Measurements from ENCODE around the gene DHX35.

The DHX35 gene

GRCh38 chr20:39067526-39068216, 105.5 kb downstream of the DHX35 start:
- DNase-seq (ENCODE audit: low read depth), result peak; percentile 88
- H3K4me3 ChIP-seq (ENCODE audit: control insufficient read depth, low read depth, low read length), result no peak overlapping the region
- TF ChIP-seq, protein P1, sequence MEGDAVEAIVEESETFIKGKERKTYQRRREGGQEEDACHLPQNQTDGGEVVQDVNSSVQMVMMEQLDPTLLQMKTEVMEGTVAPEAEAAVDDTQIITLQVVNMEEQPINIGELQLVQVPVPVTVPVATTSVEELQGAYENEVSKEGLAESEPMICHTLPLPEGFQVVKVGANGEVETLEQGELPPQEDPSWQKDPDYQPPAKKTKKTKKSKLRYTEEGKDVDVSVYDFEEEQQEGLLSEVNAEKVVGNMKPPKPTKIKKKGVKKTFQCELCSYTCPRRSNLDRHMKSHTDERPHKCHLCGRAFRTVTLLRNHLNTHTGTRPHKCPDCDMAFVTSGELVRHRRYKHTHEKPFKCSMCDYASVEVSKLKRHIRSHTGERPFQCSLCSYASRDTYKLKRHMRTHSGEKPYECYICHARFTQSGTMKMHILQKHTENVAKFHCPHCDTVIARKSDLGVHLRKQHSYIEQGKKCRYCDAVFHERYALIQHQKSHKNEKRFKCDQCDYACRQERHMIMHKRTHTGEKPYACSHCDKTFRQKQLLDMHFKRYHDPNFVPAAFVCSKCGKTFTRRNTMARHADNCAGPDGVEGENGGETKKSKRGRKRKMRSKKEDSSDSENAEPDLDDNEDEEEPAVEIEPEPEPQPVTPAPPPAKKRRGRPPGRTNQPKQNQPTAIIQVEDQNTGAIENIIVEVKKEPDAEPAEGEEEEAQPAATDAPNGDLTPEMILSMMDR (conservative IDR thresholded peaks at IDR 0.05; ENCODE audit: control insufficient read depth, insufficient read depth, low read depth, low read length), result no peak

DNA sequence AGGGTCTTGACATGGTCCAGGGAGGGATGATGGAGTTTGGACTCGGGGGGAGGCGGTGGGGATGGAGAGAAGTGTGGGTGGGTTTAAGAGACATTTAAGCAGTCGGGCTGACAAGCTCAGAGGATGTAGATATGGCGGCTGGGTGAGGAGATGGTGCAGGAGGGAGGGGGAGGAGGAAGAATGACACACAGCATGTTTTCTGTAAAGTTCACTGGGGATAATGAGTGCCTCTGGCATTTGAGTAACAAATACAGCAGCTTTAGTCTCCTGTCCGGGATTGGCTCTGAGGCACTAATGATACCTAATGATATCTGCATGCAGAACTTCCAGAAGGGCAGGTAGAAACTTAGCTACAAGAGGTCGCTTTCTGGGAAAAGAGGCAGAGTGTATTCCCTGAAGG, 107.8 kb downstream of the DHX35 start:
- peak; percentile 7 for DNase-seq (ENCODE audit: low read depth)
- TF ChIP-seq, protein P1 (conservative IDR thresholded peaks at IDR 0.05; ENCODE audit: control insufficient read depth, insufficient read depth, low read depth, low read length), result no peak
- H3K4me3 ChIP-seq (ENCODE audit: control insufficient read depth, low read depth, low read length), result no peak overlapping the region

GRCh38 chr20:39070484-39071231, 108.5 kb downstream of the DHX35 start:
- DNase-seq (ENCODE audit: low read depth), result peak; percentile 63
- no peak overlapping the region for H3K4me3 ChIP-seq (ENCODE audit: control insufficient read depth, low read depth, low read length)
- TF ChIP-seq, protein P1 (conservative IDR thresholded peaks at IDR 0.05; ENCODE audit: control insufficient read depth, insufficient read depth, low read depth, low read length), result no peak

DNA sequence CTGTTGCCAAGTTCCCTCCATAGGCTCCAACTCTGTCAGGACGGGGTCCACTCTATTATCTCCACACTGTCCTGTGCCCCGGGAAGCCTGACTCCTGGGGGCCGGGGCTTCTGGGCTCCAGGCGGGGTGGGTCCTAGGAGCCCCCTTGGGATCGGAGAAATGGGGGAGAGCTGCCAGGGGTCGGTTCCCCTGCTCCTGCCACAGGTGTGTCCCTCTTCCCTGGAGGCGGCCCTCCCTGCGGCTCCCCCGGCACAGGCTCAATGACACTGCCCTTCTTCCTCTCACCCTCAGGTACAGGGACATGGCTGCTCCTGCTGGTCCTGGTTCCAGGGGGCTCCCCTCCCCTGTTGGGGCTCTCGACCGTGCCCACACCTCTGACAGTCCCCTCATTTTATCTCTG, 110.0 kb downstream of the DHX35 start:
- TF ChIP-seq, protein P1 (conservative IDR thresholded peaks at IDR 0.05; ENCODE audit: control insufficient read depth, insufficient read depth, low read depth, low read length), result no peak
- no peak overlapping the region for H3K4me3 ChIP-seq (ENCODE audit: control insufficient read depth, low read depth, low read length)
- DNase-seq (ENCODE audit: low read depth), result no peak

- TF ChIP-seq, protein P1 (conservative IDR thresholded peaks at IDR 0.05; ENCODE audit: control insufficient read depth, insufficient read depth, low read depth, low read length), result no peak
Measured at GRCh38 chr20:39072653-39073052, 110.5 kb downstream of the DHX35 start.

DNA sequence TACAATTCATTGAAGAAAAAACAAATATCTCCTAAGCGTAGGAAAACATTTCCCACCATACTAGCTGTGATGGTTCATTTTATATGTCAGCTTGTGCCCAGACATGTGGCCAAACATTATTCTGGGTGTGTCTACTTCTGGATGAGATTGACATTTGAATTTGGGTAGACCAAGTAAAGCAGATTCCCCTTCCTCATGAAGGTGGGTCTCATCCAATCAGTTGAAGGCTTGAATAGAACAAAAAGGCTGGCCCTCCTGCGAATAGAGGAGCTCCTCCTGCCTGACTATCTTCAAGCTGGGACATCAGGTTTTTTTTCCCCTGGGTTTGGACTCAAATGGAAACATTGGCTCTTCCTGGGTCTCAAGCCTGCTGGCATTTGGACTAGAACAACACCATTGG, 113.6 kb downstream of the DHX35 start:
- TF ChIP-seq, protein P1 (conservative IDR thresholded peaks at IDR 0.05; ENCODE audit: control insufficient read depth, insufficient read depth, low read depth, low read length), result no peak
- no peak for DNase-seq (ENCODE audit: low read depth)
- H3K4me3 ChIP-seq (ENCODE audit: control insufficient read depth, low read depth, low read length), result no peak overlapping the region

More at GRCh38 chr20:39072653-39073052, 110.5 kb downstream of the DHX35 start:
- no peak overlapping the region for H3K4me3 ChIP-seq (ENCODE audit: control insufficient read depth, low read depth, low read length)
- DNase-seq (ENCODE audit: low read depth), result no peak
